Nephron (organoid): Measurements from ENCODE around the gene CCL4.

Experiments
- H3K27ac Mint-ChIP-seq, 3 experiments: 2 replicates each; pipeline ENCODE4 v1.8.0; 2020; ENCODE audit warnings: mixed read lengths in 3 of 3, mild to moderate bottlenecking in 2 of 3, moderate library complexity in 1 of 3
- H3K27me3 Mint-ChIP-seq: 2 replicates; pipeline ENCODE4 v1.8.0; 2021; ENCODE audit warnings: low read depth, mild to moderate bottlenecking, moderate library complexity, mixed read lengths
- H3K36me3 Mint-ChIP-seq: 2 replicates; pipeline ENCODE4 v1.8.0; 2020; ENCODE audit warnings: low read depth, mixed read lengths
- H3K4me1 Mint-ChIP-seq: 2 replicates; pipeline ENCODE4 v1.8.0; 2020; ENCODE audit warnings: mixed read lengths
- H3K4me3 Mint-ChIP-seq, 3 experiments: 2 replicates each; pipeline ENCODE4 v1.8.0; 2020; ENCODE audit warnings: mild to moderate bottlenecking in 3 of 3, mixed read lengths in 3 of 3, moderate library complexity in 2 of 3
- H3K9me3 Mint-ChIP-seq: 2 replicates; pipeline ENCODE4 v1.8.0; 2020; ENCODE audit warnings: mixed read lengths
- TF ChIP-seq, protein P1 (sequence below), 3 experiments: fragments of 200-600 bp; sonication (generic); IDR thresholded peaks; one replicate each; pipeline ENCODE4 v1.5.0; 2021; ENCODE audit warnings: antibody characterized with exemption in 3 of 3; ENCODE audit not compliant: unreplicated experiment in 3 of 3

CCL4 gene

GRCh38 chr17:36136036-36136435, 32.4 kb downstream of the CCL4 start:
- Mint-ChIP-seq H3K9me3 (no peaks in the 10 kb centered on the region), H3K36me3 (no peaks in the 10 kb centered on the region), H3K27me3 (no peaks in the 10 kb centered on the region), H3K27ac (no peak overlapping the region), H3K4me1 (peaks cover 8% of the 10 kb centered on the region), H3K4me3 (no peak overlapping the region)
- TF ChIP-seq, protein P1, sequence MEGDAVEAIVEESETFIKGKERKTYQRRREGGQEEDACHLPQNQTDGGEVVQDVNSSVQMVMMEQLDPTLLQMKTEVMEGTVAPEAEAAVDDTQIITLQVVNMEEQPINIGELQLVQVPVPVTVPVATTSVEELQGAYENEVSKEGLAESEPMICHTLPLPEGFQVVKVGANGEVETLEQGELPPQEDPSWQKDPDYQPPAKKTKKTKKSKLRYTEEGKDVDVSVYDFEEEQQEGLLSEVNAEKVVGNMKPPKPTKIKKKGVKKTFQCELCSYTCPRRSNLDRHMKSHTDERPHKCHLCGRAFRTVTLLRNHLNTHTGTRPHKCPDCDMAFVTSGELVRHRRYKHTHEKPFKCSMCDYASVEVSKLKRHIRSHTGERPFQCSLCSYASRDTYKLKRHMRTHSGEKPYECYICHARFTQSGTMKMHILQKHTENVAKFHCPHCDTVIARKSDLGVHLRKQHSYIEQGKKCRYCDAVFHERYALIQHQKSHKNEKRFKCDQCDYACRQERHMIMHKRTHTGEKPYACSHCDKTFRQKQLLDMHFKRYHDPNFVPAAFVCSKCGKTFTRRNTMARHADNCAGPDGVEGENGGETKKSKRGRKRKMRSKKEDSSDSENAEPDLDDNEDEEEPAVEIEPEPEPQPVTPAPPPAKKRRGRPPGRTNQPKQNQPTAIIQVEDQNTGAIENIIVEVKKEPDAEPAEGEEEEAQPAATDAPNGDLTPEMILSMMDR (IDR thresholded peaks at IDR 0.05; ENCODE audit: unreplicated experiment in 3 of 3): no peak

DNA sequence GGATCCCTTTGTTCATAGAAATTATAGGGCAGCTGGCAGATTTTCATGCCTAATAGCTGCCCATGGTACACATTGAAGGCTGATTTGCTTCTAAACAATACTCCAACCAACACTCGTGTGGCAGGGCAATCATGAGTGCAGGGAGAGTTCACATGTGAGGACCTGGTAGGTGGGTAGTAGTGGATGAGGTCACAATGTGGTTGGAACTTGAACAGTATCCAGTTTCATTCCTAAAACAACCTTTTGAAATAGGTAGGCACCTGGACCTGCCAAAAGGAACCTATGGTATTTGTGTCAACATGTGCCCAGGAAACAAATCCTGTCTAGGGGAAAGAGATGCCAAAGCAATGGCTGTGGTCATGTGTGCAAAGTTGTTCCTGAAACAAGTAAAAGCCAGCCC, 32.8 kb downstream of the CCL4 start:
- Mint-ChIP-seq H3K27ac (no peak overlapping the region), H3K36me3 (no peaks in the 10 kb centered on the region), H3K4me3 (no peak overlapping the region), H3K4me1 (peaks cover 8% of the 10 kb centered on the region), H3K27me3 (no peaks in the 10 kb centered on the region), H3K9me3 (no peaks in the 10 kb centered on the region)
- TF ChIP-seq, protein P1 (IDR thresholded peaks at IDR 0.05; ENCODE audit: unreplicated experiment in 3 of 3): no peak

DNA sequence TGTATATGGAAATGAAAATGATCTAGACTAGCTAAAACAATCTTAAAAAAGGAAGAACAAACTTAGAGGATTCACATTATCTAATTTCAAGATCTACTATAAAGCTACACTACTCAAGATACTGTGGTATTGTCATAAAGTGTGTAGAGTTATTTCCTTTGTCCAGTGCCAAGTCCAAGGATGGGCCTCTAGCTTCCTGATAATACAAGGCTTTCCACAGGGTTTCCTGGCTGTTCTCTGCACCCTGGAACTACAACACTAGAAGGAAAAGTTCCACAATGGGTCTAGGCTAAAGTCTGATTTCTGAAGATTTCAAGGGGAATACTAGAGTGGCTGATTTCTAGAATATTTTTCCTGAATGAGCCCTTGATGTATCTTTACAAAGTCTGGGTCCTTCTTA, 38.6 kb downstream of the CCL4 start:
- no peak overlapping the region for H3K27ac Mint-ChIP-seq
- no peaks in the 10 kb centered on the region for H3K27me3 Mint-ChIP-seq
- no peaks in the 10 kb centered on the region for H3K36me3 Mint-ChIP-seq
- H3K9me3 Mint-ChIP-seq: no peaks in the 10 kb centered on the region
- TF ChIP-seq, protein P1 (IDR thresholded peaks at IDR 0.05; ENCODE audit: unreplicated experiment in 3 of 3): no peak
- no peaks in the 10 kb centered on the region for H3K4me1 Mint-ChIP-seq
- no peak overlapping the region for H3K4me3 Mint-ChIP-seq

GRCh38 chr17:36142806-36143205, 39.2 kb downstream of the CCL4 start:
- H3K9me3 Mint-ChIP-seq: no peaks in the 10 kb centered on the region
- H3K4me3 Mint-ChIP-seq: no peak overlapping the region
- H3K27ac Mint-ChIP-seq: no peak overlapping the region
- peaks cover 5% of the 10 kb centered on the region for H3K27me3 Mint-ChIP-seq
- no peaks in the 10 kb centered on the region for H3K36me3 Mint-ChIP-seq
- TF ChIP-seq, protein P1 (IDR thresholded peaks at IDR 0.05; ENCODE audit: unreplicated experiment in 3 of 3): no peak
- no peaks in the 10 kb centered on the region for H3K4me1 Mint-ChIP-seq

DNA sequence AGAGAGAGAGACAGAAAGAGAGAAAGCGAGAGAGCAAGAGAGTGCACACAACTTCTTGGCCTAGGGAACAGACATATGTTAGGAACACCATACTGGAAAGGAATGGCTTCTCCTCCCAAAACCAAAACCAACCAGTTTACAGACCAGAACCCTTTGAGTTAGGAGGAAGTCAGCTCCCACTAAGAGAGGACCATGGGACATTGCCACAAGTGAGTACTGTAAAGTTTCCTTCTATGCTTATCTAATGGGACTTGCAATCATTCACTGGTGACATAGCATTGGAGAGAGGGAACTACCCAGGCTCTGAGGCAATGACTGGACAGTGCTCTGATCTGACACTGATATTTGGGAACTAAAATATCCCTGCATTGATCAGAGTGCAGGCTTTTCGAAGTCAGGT, 40.4 kb downstream of the CCL4 start:
- H3K9me3 Mint-ChIP-seq: no peaks in the 10 kb centered on the region
- TF ChIP-seq, protein P1 (IDR thresholded peaks at IDR 0.05; ENCODE audit: unreplicated experiment in 3 of 3): no peak
- H3K36me3 Mint-ChIP-seq: no peaks in the 10 kb centered on the region
- H3K27me3 Mint-ChIP-seq: peaks cover 10% of the 10 kb centered on the region
- no peaks in the 10 kb centered on the region for H3K4me1 Mint-ChIP-seq
- no peak overlapping the region for H3K4me3 Mint-ChIP-seq
- H3K27ac Mint-ChIP-seq: no peak overlapping the region

GRCh38 chr17:36144981-36145729, 41.5 kb downstream of the CCL4 start:
- H3K36me3 Mint-ChIP-seq: no peaks in the 10 kb centered on the region
- no peak overlapping the region for H3K27ac Mint-ChIP-seq
- peaks cover 16% of the 10 kb centered on the region for H3K27me3 Mint-ChIP-seq
- H3K9me3 Mint-ChIP-seq: no peaks in the 10 kb centered on the region
- H3K4me1 Mint-ChIP-seq: no peaks in the 10 kb centered on the region
- no peak overlapping the region for H3K4me3 Mint-ChIP-seq
- TF ChIP-seq, protein P1 (IDR thresholded peaks at IDR 0.05; ENCODE audit: unreplicated experiment in 3 of 3): no peak
